GM23248 (cell line): ENCODE results near the gene TMEM80. TPM values are rescaled to one million over a fixed set of nuclear protein-coding genes. Genes with fewer than 3 reads are reported as not detected.

Experiments used
- DNase-seq: peaks from one replicate; pipeline ENCODE4 v3.0.0-alpha.2; 2015
- H2AFZ ChIP-seq: fragments of 200-600 bp; sonication (generic); 2 replicates; pipeline ENCODE4 v1.6.1; 2016; ENCODE audit warnings: antibody characterized with exemption
- H3F3A ChIP-seq: fragments of 200-600 bp; sonication (generic); 2 replicates; pipeline ENCODE4 v1.6.1; 2016; ENCODE audit warnings: mild to moderate bottlenecking, antibody characterized with exemption, mixed run types; ENCODE audit not compliant: insufficient read depth
- H3K27ac ChIP-seq: fragments of 200-600 bp; sonication (generic); 2 replicates; pipeline ENCODE4 v1.5.1; 2016; ENCODE audit warnings: mild to moderate bottlenecking
- H3K27me3 ChIP-seq: fragments of 200-600 bp; sonication (generic); replicated peaks from 2 replicates; pipeline ENCODE4 v1.6.1; 2016; ENCODE audit warnings: mild to moderate bottlenecking; ENCODE audit not compliant: insufficient read depth
- H3K36me3 ChIP-seq: fragments of 200-600 bp; sonication (generic); 2 replicates; pipeline ENCODE4 v1.6.1; 2016; ENCODE audit warnings: low read depth, mild to moderate bottlenecking
- H3K4me1 ChIP-seq: fragments of 200-600 bp; sonication (generic); 2 replicates; pipeline ENCODE4 v1.6.1; 2016; ENCODE audit warnings: mild to moderate bottlenecking; ENCODE audit not compliant: insufficient read depth
- H3K4me2 ChIP-seq: fragments of 200-600 bp; sonication (generic); one replicate; pipeline ENCODE4 v1.6.1; 2016; ENCODE audit warnings: mild to moderate bottlenecking; ENCODE audit not compliant: unreplicated experiment
- H3K4me3 ChIP-seq: fragments of 200-600 bp; sonication (generic); 2 replicates; pipeline ENCODE4 v1.5.1; 2016; ENCODE audit warnings: mild to moderate bottlenecking
- H3K79me2 ChIP-seq: fragments of 200-600 bp; sonication (generic); 2 replicates; pipeline ENCODE4 v1.6.1; 2016; ENCODE audit warnings: mild to moderate bottlenecking; ENCODE audit not compliant: insufficient read depth
- H3K9ac ChIP-seq: fragments of 200-600 bp; sonication (generic); 2 replicates; pipeline ENCODE4 v1.6.1; 2016; ENCODE audit warnings: mild to moderate bottlenecking
- H3K9me2 ChIP-seq: fragments of 200-600 bp; sonication (generic); 2 replicates; pipeline ENCODE4 v1.6.1; 2016; ENCODE audit warnings: mixed run types, mild to moderate bottlenecking, moderate library complexity; ENCODE audit not compliant: insufficient read depth
- H3K9me3 ChIP-seq: fragments of 200-600 bp; sonication (generic); one replicate; pipeline ENCODE4 v1.6.1; 2017; ENCODE audit warnings: low read depth
- H4K20me1 ChIP-seq: fragments of 200-600 bp; sonication (generic); 2 replicates; pipeline ENCODE4 v1.6.0; 2016; ENCODE audit not compliant: insufficient read depth
- EZH2 ChIP-seq: fragments of 200-600 bp; sonication (generic); IDR thresholded peaks from 2 replicates; pipeline ENCODE4 v1.6.1; 2018; ENCODE audit warnings: antibody characterized with exemption, mild to moderate bottlenecking; ENCODE audit not compliant: insufficient read depth, poor library complexity, severe bottlenecking
- EZH2phosphoT487 ChIP-seq: fragments of 200-600 bp; sonication (generic); IDR thresholded peaks from 2 replicates; pipeline ENCODE4 v1.6.1; 2018; ENCODE audit warnings: antibody characterized with exemption, moderate library complexity, mild to moderate bottlenecking, low read depth; ENCODE audit not compliant: insufficient read depth
- WGBS, 2 experiments: methylation state at CpG; one replicate each; pipeline ENCODE4 v1.1.6; 2015 to 2017; ENCODE audit warnings: low lambda C conversion rate in 2 of 2, low coverage in 1 of 2; ENCODE audit errors: missing lambda C conversion rate in 2 of 2; 5-methylcytosine and 5-hydroxymethylcytosine counted together
- in situ Hi-C: fragments of 300-500 bp; cut with MboI; formaldehyde crosslinking; loops from 2 replicates; pipeline ENCODE4 v1.15.0; 2020
- polyA plus RNA-seq: library from polyadenylated mRNA; unstranded; fragments of >200 nt; fragmentation: Nextera tagmentation; extraction: Ambion mirVana; gene quantifications from 2 replicates; pipeline ENCODE4 v1.2.1, GENCODE V29; 2016
- total RNA-seq: library from RNA; depleted of rRNA; stranded (reverse); fragments of >200 nt; shearing (Covaris generic); gene quantifications from 2 replicates; pipeline ENCODE4 v1.2.3, GENCODE V29; 2014

TMEM80 gene
- total and polyA plus RNA-seq, 2 experiments from 2014 or later: 27.0 to 50.1 TPM

DNA sequence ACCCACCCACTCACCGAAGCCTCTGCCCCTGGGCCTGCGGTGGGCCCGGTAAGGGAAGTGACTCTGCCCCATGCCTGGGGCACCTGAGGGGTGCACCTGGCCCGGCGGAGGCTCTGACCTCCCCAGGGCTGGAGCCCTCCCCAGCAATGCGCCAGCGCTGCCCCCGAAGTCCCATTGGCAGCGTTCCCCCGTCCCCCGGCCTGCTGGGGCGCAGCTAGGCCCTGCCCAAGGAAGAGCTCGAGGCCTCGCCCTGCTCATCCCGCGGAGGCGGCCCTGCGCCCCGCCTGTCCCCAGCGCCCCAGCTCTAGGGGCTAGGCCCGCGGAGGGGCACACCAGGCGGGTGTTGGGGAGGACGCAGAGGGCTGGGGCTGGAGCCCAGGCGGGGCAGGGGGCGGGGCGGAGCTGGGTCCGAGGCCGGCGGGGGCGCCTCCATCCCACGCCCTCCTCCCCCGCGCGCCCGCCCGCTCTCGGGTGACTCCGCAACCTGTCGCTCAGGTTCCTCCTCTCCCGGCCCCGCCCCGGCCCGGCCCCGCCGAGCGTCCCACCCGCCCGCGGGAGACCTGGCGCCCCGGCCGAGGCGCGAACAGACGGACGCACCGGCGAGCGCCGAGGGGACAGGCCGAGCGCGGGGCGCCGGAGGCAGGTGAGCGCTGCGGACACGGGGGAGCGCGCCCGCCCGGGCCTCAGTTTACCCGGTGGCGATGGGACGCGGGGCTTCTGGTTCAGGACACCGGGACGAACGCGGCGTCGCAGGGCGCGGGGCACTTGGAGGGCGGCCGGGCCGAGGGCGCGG lies 10.2 kb downstream of the TMEM80 start, which contains the start of gene EPS8L2:
Gene EPS8L2, plus strand, starts transcription at position 586 of the 793 bp plus-strand sequence. CDS start 3,177 bp downstream, outside the sequence.
- Histone ChIP-seq H3K4me3 (peak within 1 kb of the TSS; percentile 87), H3K27me3 (no peaks in the 10 kb centered on the region), H3F3A (peaks cover 10% of the 10 kb centered on the region; the same call in 1 of the 2 replicates), H2AFZ (peak within 1 kb of the TSS; percentile 67), H3K9me3 (no peaks in the 10 kb centered on the region), H3K9ac (peak within 1 kb of the TSS; percentile 89), H3K4me1 (peaks cover 20% of the 10 kb centered on the region), H3K36me3 (no peaks in the 10 kb centered on the region), H3K9me2 (no peaks in the 10 kb centered on the region), H3K4me2 (peak within 1 kb of the TSS; percentile 92), H3K27ac (peak within 1 kb of the TSS; percentile 57), H3K79me2 (peaks cover 51% of the 10 kb centered on the region), H4K20me1 (no peaks in the 10 kb centered on the region)
- peak; percentile 46 for DNase-seq
- WGBS, 2 experiments: 11 to 16% methylated on average over 45 to 66 of the region's 90 CpGs
- in situ Hi-C loops: no loop called here
- no peak for TF ChIP-seq EZH2
- TF ChIP-seq EZH2phosphoT487: no peak

DNA sequence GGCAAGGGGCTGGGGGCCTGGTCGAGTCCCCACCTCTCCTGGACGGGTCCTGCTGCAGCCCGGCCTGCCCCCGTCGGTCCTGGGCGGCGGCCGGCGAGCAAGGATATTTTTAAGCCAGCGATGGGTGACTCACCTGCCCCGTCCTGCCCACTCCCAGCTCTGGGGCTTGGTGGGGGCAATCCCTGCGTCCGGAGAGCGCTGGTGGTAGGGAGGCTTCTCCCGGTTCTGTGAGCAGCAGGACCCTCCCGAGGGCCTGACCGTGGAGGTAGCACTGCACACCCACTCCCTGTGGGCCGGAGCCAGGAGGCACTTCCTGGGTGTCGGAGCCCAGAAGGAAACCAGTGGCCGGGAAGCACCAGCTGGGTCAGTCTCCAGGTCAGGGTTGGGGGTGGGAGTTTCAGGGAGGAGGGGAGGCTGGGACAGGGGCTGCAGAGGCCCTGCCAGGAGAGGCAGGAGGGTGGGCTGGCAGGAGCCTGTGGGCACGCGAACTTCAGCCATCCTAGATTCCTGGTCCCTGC lies 10.9 kb downstream of the TMEM80 start:
- peak overlapping the region; percentile 87 for H3K4me3 ChIP-seq
- H2AFZ ChIP-seq: peak overlapping the region; percentile 67
- DNase-seq: peak; percentile 87
- peaks cover 47% of the 10 kb centered on the region for H3K79me2 ChIP-seq
- no peaks in the 10 kb centered on the region for H3K9me3 ChIP-seq
- H3K36me3 ChIP-seq: no peaks in the 10 kb centered on the region
- H3K4me2 ChIP-seq: peak overlapping the region; percentile 92
- peaks cover 20% of the 10 kb centered on the region for H3K4me1 ChIP-seq
- no peaks in the 10 kb centered on the region for H3K9me2 ChIP-seq
- peak overlapping the region; percentile 57 for H3K27ac ChIP-seq
- H3K9ac ChIP-seq: peak overlapping the region; percentile 89
- TF ChIP-seq EZH2phosphoT487: no peak
- no peak for TF ChIP-seq EZH2
- WGBS, 2 experiments: 0 to 6% methylated on average over 10 to 20 of the region's 22 CpGs
- in situ Hi-C loops: no loop called here
- H3K27me3 ChIP-seq: no peaks in the 10 kb centered on the region
- H4K20me1 ChIP-seq: no peaks in the 10 kb centered on the region
- H3F3A ChIP-seq: peaks cover 10% of the 10 kb centered on the region; the same call in 1 of the 2 replicates

- H3K27ac ChIP-seq: peak overlapping the region; percentile 57
- 18 to 43% methylated on average over 16 to 25 of the region's 30 CpGs for WGBS, 2 experiments
- 0 out of 2 replicates have a peak, but pooled peaks cover 4% of the 10 kb centered on the region for H3K36me3 ChIP-seq
- no peaks in the 10 kb centered on the region for H3K9me3 ChIP-seq
- H3K4me3 ChIP-seq: peak overlapping the region; percentile 87
- H3K4me1 ChIP-seq: peaks cover 20% of the 10 kb centered on the region
- in situ Hi-C loops: no loop called here
- DNase-seq: peak; percentile 51
- peaks cover 10% of the 10 kb centered on the region; the same call in 1 of the 2 replicates for H3F3A ChIP-seq
- no peaks in the 10 kb centered on the region for H4K20me1 ChIP-seq
- peak overlapping the region; percentile 89 for H3K9ac ChIP-seq
- no peaks in the 10 kb centered on the region for H3K9me2 ChIP-seq
- H2AFZ ChIP-seq: peak overlapping the region; percentile 67
- H3K4me2 ChIP-seq: peak overlapping the region; percentile 92
- TF ChIP-seq EZH2: no peak
- no peak for TF ChIP-seq EZH2phosphoT487
- H3K27me3 ChIP-seq: no peaks in the 10 kb centered on the region
- H3K79me2 ChIP-seq: peaks cover 41% of the 10 kb centered on the region
Measured at GRCh38 chr11:706957-707816, 11.6 kb downstream of the TMEM80 start.
